ENCODE measurements around the gene COPS9.
A peak's percentile ranks its signal among the peaks of the same experiment; 100 is the strongest.

The COPS9 gene

DNA sequence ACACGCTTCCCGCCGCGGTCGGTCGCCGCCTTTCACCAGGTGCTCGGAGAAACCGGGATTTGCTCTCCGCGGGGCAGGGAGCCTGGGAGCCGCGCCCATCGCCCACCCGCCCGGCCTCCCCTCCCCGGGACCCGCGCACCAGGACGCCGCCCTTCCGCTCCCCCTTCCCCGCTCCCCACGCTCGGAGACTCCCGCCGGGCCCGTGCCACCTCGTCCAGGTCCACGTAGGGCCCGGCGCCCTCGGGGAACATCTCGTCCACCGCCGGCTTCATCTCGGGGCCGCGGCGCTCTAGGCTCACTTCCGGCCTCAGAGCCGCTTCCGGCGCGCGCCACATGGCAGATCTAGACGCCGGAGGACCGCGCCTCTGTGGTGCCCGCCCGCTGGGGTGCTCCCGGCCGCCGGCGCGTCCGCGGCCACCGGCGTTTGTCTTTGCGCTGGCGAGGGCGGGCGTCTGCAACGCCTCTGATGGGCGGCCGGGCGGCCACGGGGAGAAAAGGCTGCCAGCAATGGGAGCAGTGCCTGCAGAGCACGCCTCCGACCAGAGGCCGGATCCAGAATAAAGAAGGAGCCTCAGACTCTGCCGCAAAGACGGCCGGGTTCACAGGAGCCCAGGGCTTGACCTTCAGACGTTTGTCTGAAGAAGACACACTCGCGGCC lies at the start of gene COPS9:
TSS of gene COPS9 (minus strand) at position 293 of the 658 bp plus-strand sequence. CDS start at position 272, 21 bp downstream.
- DNase-seq, result peak; percentile 61

DNA sequence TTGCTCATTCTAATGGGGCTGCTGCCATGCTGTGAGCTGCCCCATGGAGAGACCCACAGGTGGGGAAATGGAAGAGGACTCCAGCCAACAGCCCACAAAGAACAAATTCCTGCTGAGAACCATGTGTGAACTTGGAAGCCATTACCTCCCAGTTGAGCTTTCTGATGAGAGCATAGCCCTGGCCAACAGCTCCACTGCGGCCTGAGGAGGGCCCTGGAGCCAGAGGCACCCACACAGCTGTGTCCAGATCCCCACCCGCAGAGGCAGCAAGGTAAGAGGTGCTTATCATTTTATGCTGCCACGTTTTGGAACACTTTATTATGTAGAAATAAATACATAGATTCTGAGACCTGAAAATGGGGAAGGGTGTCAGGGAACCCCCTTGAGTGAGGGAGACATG lies 48.6 kb upstream of the COPS9 start:
- no peak for DNase-seq

DNA sequence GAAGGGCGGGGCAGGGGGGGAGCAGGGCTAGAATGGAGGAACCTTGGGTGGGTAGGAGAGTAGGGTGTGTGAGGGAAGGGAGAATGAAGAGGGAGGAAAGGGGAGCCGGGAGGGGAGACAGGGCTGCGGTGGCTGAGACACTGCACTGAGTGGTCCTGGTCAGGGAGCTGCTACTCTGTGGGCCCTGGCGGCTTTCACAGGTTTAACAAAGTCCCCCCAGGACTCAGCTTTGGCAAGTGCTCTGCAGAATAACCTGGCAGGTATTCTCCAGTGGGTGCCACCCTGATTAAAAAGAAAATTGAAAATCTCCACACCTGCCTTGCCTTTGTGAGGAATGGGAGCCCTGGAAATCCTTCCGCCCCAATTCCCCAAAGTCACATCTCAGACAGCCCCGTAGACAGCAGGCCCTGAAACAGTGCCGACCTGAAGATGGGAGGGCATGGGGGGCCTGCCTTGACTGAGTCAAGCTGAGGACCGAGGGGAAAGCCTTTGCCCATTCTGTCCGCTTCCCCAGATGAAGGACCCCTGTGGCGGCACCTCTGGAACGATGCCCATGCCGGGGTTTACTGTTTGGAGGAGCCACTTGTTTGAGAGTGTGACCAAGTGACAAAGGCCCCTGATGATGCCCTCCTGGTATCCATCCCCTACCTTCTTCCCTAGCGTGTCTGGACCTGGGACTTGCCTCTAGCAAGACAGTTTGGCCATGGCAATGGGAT lies 47.9 kb upstream of the COPS9 start:
- no peak for DNase-seq

DNA sequence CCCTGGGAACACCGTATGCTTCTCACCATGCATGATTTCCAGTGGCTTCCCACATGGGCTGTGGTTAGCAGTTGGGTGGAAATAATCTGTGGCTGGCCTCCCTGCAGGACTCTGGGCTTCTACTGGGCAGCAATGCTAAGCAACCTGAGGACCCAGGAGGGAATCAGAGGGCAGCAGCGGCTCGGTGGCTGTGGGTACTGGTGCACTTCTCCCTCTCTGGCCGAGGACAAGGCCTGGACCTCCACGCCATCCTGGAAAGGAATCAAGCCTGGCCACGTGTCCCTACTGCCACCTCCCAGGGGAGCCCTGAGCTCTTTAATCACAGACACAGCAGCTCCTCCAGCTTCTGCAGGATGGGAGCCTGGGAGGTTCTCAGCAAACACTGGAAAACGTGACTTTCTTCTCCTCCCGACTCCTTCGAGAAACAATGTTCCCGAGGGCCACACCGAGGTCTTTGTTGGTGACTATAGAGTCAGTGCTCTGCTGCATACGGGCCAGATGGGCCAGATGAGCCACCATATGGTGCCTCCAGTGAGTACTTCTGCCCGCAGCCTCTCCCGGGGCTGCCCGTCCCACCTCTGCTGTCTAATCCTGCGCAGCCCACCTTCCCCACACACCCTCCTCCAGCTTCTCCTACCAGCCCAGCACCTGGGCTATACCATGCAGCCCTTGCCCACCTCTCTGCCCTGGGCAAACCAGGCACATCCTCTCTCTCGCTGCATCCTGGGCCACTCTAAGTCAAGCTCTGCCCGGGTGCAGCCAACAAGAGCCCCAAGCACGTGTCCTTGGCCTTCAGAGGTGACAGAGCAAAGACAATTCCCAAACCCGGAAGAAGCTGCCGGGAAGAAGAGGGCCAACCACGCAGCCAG lies 47.1 kb upstream of the COPS9 start:
- no peak for DNase-seq

DNA sequence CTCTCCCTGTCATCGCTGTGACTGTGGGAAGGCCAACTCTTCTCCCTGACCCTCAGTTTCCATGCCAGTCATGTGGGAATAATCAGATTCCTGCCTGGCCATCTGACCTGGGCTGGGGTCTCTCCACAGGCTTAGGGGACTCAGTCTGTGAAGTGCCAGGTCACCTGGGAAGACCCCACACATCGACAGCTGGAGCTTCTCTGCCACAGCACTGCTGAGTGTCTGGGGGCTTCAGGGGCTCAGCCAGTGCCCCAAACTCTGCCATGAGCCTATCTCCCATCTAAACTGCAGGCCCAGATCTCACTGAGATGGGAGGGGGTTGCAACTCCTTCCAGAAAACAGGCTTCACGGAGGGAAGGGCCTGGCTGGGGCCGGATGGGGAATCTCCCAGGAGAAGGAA lies 46.4 kb upstream of the COPS9 start:
- no peak for DNase-seq

DNA sequence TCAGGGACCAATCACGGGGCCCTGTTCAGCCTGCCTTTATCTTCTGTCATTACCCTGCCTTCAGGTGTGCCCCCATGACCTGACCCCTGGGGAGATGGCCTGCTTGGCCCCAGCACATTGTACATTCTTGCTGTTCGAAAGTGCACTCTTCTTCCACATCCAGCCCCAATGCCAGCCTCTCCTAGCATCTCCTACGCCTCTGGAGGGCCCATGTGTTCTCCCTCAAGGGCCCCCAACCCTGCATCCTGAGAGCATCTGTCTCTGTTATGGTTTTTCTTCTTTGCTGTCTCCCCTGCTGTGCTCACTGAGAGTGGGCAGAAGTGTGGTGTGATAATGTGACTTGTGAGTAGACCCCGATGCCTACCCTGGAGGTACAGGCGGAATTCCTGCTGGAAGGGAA lies 45.9 kb upstream of the COPS9 start:
- no peak for DNase-seq

DNA sequence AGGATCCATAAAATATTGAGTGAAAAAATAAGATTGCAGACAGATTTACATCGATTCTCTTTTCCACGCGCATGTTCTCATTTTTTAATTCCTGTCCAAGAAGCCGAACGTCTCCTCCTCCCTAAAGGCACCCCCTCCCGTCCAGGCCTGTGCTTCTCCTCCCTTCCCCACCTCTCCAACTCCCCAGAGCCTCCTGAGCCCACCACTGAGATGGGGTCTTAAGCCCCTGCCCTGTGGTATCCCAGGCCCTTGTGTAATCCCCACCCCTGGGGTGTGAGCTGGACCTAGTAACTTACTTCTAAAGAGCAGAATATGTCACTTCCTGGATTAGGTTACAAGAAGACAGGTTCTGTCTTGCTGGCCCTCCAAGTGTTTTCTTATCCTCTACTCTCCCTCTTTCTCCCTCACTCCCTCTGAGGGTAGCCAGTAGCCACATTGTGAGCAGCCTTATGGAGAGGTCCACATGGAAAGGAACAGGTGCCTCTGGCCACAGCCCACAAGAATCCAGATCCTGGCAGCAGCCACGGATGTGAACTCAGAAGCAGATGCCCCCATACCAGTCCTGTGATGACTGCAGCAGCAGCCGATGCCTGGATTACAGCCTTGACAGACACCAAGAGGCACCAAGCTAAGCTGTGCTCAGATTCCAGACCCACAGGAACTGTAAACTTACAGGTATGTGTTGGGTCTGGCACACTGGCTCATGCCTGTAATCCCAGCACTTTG lies 44.0 kb upstream of the COPS9 start:
- no peak for DNase-seq

DNA sequence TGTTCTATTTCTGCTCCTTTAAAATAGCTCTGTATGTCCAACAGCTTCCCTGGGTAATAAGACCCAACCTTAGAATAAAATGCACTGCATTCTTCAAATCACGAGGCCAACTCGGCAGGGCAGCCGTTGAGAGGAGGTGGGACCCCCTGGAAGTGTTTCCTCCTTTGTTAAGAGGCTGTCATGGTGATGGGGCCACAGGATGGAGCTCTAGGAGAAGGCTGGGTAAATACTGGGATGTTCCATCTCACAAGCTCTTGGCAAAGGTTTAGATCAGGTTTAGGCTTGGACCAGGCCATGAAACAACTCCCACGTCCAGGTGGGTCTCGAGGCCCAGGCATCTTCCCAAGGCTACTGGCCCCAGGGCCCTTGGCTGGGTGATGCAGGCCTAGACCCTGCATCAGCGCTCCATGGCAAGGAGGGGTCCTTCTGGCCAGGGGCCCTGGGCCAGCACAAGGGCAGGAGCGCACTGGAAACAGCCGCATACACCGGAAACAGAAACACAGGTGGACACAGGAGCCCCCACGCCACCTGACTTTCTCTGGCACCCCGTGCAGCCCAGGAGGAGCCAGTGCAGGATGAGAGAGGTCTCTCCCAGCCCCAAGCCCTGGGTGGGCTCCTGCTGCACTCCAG lies 43.2 kb upstream of the COPS9 start:
- no peak for DNase-seq

DNA sequence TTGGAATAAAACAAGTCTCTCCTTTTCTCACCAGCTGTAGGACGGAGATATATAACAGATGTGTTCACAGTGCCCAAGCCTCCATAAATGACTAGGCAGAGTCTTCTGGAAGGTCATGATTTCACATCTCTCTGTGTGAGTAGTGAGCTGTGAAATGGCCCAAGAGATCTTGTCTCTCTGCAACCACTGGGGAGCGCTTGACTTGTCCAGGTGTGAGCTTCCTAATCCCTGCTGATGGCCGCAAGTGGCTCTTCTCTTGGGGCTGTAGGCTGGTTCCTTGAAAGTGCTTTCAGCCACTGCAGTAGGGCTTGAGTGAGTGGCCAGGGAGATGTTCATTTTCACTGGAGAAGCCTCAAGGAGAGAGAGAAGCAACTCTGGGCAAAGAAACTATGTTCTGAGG lies 42.5 kb upstream of the COPS9 start:
- no peak for DNase-seq

DNA sequence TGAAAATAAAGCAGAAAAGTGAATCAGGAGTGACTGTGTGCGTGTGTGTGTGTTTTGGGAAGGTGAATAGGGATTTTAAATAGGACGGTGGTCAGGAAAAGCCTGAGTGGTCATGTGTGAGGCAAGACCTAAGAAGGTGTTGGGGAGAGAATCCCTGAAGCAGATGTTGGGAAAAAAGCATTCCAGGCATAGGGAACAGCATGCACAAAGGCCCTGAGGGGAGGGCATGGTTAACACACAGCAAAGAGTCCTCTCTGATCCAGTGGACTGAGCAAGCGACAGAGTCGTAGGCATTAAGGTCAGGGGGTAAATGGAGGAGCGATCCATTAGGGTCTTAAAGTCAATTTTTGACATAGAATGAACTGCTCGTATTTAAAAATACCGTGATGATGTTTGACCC lies 38.4 kb upstream of the COPS9 start:
- no peak for DNase-seq

DNA sequence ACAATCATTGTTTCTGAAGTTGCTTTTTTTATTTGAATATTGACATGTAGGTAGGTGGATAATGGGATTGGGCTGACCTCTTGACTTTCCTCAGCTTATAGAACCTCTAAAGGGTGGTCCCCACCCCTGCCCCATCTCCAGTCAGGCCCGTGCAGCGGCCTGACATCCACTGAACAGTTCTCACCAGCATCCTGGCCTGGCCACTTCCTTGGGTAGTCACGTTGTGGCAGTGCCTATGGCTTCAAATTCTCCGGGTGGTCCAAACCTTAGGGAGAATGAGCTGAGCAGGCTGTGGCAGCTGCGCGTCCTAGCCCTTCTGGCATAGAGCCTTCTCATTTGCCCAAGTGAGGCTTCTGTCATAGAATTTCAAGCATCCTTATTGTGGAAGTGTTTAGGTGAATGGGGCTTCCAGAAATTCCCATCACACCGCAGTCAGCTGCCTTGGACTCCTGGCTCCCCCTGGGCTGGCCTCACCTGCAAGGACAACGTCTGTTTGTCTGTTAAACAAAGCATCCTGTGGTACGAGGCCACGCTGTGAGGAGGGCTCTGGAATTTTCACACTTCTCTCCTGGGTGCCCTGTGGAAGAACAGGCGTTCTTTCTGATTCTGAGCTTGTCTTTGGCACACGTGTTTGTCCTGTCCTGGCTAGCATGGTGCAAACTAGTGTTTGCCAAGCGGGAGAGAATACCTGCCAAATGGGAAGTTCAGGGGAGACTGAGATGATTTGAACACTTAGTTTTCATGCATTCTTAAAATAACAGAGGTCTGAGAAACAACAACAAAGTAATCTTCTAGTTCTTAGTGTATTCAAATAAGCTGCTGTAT lies 36.2 kb upstream of the COPS9 start:
- no peak for DNase-seq

DNA sequence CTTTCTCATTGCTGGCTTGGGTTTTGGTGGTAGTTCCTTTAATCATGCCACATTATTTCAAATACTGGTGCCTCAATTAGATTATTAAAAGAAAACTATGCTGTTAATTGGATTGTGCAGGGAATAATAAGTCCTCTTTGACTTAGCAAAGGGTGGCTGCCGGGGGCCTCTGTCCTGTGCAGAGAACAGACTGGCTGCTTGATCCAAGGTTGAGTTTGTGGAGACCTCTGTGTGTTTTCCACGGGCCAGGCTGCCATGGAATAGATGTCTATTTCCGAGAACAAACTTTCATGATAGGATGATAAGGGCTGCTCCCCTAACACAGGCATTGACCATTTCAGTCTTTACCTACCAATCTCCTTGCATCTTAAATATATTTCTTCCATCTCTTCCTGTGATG lies 34.8 kb upstream of the COPS9 start:
- no peak for DNase-seq

DNA sequence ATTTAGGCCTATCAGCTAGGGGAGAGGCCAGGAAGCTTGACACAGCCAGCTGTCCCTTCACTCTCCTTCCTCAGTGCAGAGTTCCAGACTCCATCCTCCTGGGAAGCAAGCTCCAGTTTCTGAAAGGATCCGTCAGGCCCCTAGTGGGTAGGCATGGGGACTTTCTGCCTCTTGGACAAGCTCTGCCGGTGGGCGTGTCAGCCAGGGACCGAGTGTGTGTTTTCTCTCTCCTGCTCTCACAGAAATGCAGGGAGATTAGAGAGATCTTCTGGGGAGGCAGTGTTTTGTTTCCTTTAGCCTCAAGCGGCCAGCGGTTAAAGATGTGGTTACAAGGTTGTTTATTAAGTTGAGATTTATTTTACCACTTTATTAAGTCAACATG lies 34.2 kb upstream of the COPS9 start:
- DNase-seq, result no peak

DNA sequence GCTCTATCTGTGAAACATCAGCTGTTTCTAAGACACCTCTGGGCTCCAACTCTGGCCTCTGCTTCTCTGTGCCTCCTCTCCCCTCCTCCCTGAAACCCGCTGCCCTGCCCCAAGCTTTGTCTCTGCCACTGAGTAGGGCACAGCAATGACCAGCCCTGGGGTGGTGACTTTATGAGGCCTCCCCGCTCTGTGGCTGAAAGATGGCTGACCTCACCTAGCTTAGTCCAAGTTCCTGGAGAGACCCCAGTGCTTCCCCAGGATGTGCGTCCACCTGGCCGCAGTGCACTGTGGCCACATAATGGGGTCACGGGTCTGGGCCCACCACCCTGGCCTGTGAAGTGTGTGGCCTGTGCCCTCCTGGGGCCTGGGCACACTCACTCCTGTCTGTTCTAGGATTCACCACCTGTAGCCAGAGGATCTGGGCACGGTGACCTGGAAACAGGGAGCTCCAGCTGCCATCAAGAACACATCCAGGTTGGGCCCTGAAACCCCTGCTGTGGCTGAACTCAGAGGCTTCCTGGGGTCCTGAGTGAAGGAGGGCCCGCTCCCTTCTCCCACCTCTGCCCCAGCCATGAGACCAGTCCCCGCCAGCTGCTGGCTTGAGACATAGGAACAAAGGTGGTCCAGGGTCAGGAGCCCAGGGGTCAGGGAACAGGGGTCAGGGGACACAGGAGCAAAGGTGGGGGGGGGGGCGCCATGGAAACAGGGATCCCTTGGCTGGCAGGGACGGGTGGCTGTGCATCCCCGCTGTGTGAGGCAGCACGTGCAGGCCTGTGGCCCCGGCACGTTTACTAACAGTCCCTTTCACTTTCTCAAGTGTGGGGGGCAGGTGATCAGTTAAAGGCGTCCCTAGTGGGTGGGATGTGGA lies 33.6 kb upstream of the COPS9 start:
- DNase-seq, result no peak

DNA sequence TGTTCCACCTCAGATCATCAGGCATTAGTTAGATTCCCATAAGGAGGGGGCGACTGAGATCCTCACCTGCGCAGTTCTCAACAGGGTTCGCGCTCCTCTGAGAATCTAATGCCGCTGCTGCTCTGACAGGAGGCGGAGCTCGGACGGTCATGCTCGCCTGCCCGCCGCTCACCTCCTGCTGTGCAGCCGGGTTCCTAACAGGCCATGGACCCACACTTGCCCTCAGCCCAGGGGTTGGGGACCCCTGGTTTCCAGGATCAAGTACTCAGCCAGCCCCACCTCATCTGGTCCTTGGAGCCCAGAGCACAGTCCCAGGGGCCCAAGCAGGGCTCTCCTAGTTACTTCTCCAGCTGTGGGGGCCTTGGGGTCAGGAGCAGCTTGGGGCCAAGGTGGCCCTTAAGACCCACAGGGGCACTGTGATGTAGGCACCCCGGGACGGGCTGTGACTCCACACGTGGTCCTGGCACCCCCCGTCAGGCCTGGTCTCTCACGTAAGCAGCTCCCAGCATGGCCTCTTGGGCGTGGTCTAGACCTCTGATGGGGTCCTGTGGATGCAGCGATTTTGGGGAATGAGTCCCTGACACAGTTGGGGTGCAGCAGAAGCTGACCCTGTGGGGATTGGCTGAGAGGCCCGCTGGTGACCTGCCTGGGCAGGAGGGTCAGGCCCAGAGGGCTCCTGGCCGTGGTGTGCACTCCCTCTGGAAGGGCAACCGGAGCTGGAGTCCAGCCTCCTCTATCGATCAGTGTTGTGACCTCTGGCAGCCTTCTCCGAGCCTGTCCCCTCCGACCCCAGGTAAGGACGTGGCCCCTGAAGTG lies 32.6 kb upstream of the COPS9 start:
- DNase-seq, result no peak

DNA sequence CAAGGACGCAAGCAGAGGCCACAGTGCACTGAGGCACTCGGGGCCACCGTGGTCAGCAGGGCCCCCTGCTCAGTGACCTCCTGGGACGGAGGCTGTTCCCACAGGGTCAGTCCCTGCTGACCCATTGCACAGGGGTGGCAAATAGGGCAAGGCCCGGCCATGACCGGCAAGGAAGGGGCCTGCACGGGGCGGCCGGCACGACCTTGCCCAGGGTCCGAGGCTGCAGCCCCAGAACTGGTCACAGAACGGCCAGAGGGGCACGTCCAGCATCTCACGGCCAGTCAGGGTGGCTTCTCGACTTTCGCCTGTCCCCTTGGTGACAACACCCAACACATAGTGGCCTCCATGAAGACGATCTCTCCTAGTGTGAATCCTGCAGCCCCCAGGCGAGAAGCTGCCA lies 31.9 kb upstream of the COPS9 start:
- no peak for DNase-seq

DNA sequence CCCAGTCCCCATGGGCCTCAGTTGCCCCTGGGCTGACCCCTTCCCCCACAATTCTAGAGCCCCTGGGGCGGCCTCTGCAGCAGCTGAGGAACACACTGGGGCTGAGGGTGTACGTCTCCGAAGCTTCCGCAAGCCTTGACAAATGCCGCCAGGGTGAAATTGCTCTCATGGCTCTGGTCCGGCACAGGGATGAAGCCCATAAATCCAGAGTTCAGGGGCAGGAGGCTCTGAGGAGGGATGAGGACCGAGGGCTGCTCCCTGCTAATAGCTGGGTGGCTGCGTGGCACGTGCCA lies 31.4 kb upstream of the COPS9 start:
- DNase-seq, result no peak

DNA sequence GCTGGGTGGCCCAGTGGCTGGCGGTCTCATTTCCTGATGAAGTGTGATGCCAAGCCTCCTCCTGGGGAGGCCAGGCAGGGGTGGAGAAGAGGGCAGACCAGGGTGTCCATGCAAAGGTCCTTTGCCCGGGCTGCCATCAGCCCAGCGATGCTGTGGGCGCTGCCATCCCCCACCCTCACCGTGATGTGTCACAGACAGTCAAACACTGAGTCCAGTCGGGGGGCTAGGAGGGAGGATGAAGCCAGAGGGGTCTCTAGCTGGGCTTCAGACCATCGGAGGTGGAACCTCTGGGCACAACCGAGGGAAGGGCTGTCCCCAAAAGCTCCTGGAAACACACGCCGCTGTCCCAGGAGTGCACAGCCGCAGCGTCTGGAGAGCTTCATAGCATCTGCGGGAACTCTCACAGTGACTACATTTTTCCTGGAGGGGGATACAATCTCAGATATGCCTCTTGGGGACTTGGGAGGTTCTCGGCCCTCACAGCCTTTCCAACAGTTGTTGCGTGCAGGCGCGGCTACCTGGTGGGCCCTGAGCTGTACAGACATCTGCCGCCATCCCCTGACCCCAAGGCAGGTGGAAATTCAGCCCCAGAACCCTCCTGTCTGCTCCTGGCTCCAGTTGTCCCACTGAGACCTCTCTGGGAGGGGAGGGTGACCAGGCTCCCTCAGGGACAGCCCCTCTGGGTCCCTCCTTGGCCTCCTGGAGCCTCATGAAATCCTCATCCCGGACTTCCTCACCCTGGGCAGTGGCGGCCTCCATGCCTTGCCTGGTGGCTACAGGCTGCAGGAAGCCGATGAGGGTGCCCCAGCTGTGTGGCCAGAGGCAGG lies 30.9 kb upstream of the COPS9 start:
- no peak for DNase-seq

DNA sequence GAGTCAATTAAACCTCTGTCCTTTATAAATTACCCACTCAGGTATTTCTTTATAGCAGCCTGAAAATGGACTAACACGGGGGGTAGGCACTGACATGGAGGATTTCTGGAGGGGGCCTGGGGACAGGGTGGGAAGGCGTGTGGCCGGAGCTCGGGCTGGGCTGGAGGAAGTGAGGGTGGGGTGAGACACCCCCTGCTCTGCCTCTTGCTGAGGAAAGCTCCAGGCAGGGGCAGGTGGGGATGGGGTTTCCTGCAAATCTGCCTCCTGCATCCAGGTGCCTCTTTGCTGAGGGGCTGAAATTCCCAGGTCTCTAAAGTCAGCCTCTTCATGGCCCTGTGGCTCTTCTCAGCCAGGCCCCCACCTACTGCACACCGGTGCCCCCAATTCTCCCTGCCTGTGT lies 30.1 kb upstream of the COPS9 start:
- no peak for DNase-seq

All from NCI-H1105 (cell line).